CD4-positive, alpha-beta T cell treated with Interleukin-4 for 4 hours (primary cell): ENCODE data around the gene GOT1.

Experiments used
- DNase-seq: peaks from one replicate; pipeline ENCODE4 v3.0.0-alpha.2; 2020

The GOT1 gene

GRCh38 chr10:99432881-99433280 lies 2.5 kb upstream of the GOT1 start:
- DNase-seq = no peak

- no peak for DNase-seq
Observed at GRCh38 chr10:99432047-99432446, 1.6 kb upstream of the GOT1 start.

- DNase-seq = no peak
Observed at GRCh38 chr10:99431190-99431760, 851 bp upstream of the GOT1 start.

- DNase-seq = no peak
Observed at GRCh38 chr10:99430116-99430450, 341 bp downstream of the GOT1 start.

- no peak for DNase-seq
Observed at GRCh38 chr10:99429517-99430095, 818 bp downstream of the GOT1 start.

GRCh38 chr10:99427566-99428190 lies 2.7 kb downstream of the GOT1 start:
- DNase-seq = no peak

GRCh38 chr10:99426689-99427088 lies 3.7 kb downstream of the GOT1 start:
- DNase-seq = no peak

GRCh38 chr10:99425204-99425603 lies 5.2 kb downstream of the GOT1 start:
- DNase-seq = no peak

GRCh38 chr10:99424656-99425055 lies 5.8 kb downstream of the GOT1 start:
- DNase-seq = no peak

GRCh38 chr10:99422529-99423096 lies 7.8 kb downstream of the GOT1 start:
- no peak for DNase-seq

GRCh38 chr10:99421233-99421739 lies 9.1 kb downstream of the GOT1 start:
- no peak for DNase-seq

GRCh38 chr10:99419688-99420087 lies 10.7 kb downstream of the GOT1 start:
- DNase-seq = no peak

- no peak for DNase-seq
Observed at GRCh38 chr10:99418910-99419624, 11.4 kb downstream of the GOT1 start.

GRCh38 chr10:99412099-99412498 lies 18.3 kb downstream of the GOT1 start:
- no peak for DNase-seq

GRCh38 chr10:99411546-99411945 lies 18.9 kb downstream of the GOT1 start:
- DNase-seq = no peak

GRCh38 chr10:99410876-99411275 lies 19.5 kb downstream of the GOT1 start:
- DNase-seq = no peak

- DNase-seq = no peak
Observed at GRCh38 chr10:99410146-99410545, 20.3 kb downstream of the GOT1 start.

- no peak for DNase-seq
Observed at GRCh38 chr10:99406149-99406548, 24.3 kb downstream of the GOT1 start.

- DNase-seq = no peak
Observed at GRCh38 chr10:99403674-99404073, 26.8 kb downstream of the GOT1 start.

- DNase-seq = no peak
Observed at GRCh38 chr10:99399664-99400063, 30.8 kb downstream of the GOT1 start.

- DNase-seq = no peak
Observed at GRCh38 chr10:99396471-99396870, 34.0 kb downstream of the GOT1 start.

- DNase-seq = no peak
Observed at GRCh38 chr10:99395750-99396445, 34.5 kb downstream of the GOT1 start.

- no peak for DNase-seq
Observed at GRCh38 chr10:99394761-99395386, 35.5 kb downstream of the GOT1 start.
